Measurements from ENCODE around the gene CCDC188.

GRCh38 chr22:20130731-20131596 lies 19.9 kb downstream of the CCDC188 start:
- TF ChIP-seq CTCF (conservative IDR thresholded peaks at IDR 0.05) (no peak), EZH2 (IDR thresholded peaks at IDR 0.05; ENCODE audit: low read depth) (no peak)
